Lung (tissue), 12 donors: ENCODE results near the gene LYSMD2. TPM values are rescaled to one million over a fixed set of nuclear protein-coding genes. Genes with fewer than 3 reads are reported as not detected.

Experiments
- ATAC-seq: fragments of 200-7000 bp; cut with Tn5 transposase; one replicate; pipeline ENCODE4 v1.9.1; 2020; ENCODE audit warnings: moderate number of reproducible peaks; ENCODE audit not compliant: insufficient read depth, low FRiP score
- DNase-seq, 3 donors: peaks; one replicate each; pipeline ENCODE4 v3.0.0-alpha.2; 2013 to 2017
- H3K27ac ChIP-seq, 2 donors: one replicate each; pipeline ENCODE4 v1.5.1; 2013; ENCODE audit warnings: mild to moderate bottlenecking in 2 of 2, moderate library complexity in 2 of 2, control low read depth in 1 of 2, inconsistent platforms in 1 of 2, low read depth in 1 of 2, low read length in 1 of 2
- H3K27me3 ChIP-seq, 3 donors: one replicate each; pipeline ENCODE4 v1.5.1; 2013; ENCODE audit warnings: low read length in 2 of 3; ENCODE audit not compliant: control insufficient read depth in 3 of 3, insufficient read depth in 3 of 3
- H3K36me3 ChIP-seq, 4 donors: one replicate each; pipeline ENCODE4 v1.5.1; 2013; ENCODE audit warnings: low read length in 4 of 4, mild to moderate bottlenecking in 1 of 4, moderate library complexity in 1 of 4; ENCODE audit not compliant: control insufficient read depth in 4 of 4, insufficient read depth in 4 of 4
- H3K4me1 ChIP-seq, 5 donors: one replicate each; pipeline ENCODE4 v1.5.1; 2013; ENCODE audit warnings: low read length in 5 of 5, mild to moderate bottlenecking in 2 of 5, moderate library complexity in 1 of 5; ENCODE audit not compliant: control insufficient read depth in 5 of 5, insufficient read depth in 5 of 5
- H3K4me3 ChIP-seq: one replicate; pipeline ENCODE4 v1.5.1; 2013; ENCODE audit warnings: mild to moderate bottlenecking, control low read depth, moderate library complexity
- H3K9ac ChIP-seq, 2 donors: one replicate each; pipeline ENCODE4 v1.5.1; 2013; ENCODE audit warnings: low read length in 2 of 2, control low read depth in 1 of 2; ENCODE audit not compliant: insufficient read depth in 1 of 2
- H3K9me3 ChIP-seq, 4 donors: one replicate each; pipeline ENCODE4 v1.5.1; 2013; ENCODE audit warnings: low read length in 3 of 4, mild to moderate bottlenecking in 1 of 4, moderate library complexity in 1 of 4; ENCODE audit not compliant: control insufficient read depth in 4 of 4, insufficient read depth in 3 of 4
- WGBS, 2 donors: extraction: QIAGEN DNeasy Blood & Tissue Kit; methylation state at CpG; one replicate each; pipeline ENCODE4 v1.1.7; 2013; 5-methylcytosine and 5-hydroxymethylcytosine counted together
- polyA plus RNA-seq, 2 donors: library from polyadenylated mRNA; stranded (reverse); fragments of 200-250 nt; gene quantifications; one replicate each; pipeline ENCODE4 v1.2.1, GENCODE V29; 2013
- total RNA-seq, 2 donors: library from RNA; depleted of rRNA in 1 of 2; stranded (reverse); fragments of >200 nt in 1 of 2; gene quantifications; one replicate each; pipeline ENCODE4 v1.2.1, GENCODE V29; 2014 to 2021
- TF ChIP-seq, protein P1 (sequence below): IDR thresholded peaks from 2 replicates; pipeline ENCODE4 v1.5.1; 2012; ENCODE audit warnings: mild to moderate bottlenecking; ENCODE audit errors: control extremely low read depth, extremely low read depth
- donor health status: control.
- donor health status: control.
- donor health status: Bipolar disorder and iron deficiency.
- donor health status: healthy.
- donor health status: DM: yes; HTN: yes; CAD: no.

Gene LYSMD2
- total and polyA plus RNA-seq, 4 donors: 8.1 to 17.4 (median 13.6) TPM

DNA sequence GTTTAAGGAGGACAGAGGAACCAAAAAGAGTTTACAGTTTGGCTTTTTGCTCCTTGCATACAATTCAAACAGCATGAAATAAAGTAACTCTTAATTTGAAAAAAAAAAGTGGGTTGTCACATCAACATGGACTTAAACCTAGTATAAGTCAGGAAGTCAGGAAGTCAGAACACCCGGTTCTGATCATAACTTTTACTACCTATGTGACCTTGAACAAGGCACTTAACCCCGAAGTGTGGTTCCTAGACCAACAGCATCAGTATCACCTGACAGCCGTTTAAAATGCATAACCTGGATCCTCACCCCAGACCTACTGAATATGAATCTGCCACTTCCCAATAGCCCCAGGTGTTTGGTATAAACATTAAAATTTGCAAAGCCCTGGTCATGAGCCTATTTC, 18.7 kb downstream of the LYSMD2 start:
- Histone ChIP-seq H3K27me3 (no peaks in the 10 kb centered on the region), H3K27ac (no peak overlapping the region), H3K36me3 (peaks cover 0 to 4% (median 0%) of the 10 kb centered on the region in 4 donors), H3K4me1 (no peaks in the 10 kb centered on the region), H3K4me3 (no peak overlapping the region), H3K9ac (no peak overlapping the region), H3K9me3 (no peaks in the 10 kb centered on the region)
- DNase-seq (no peak), ATAC-seq (no peak)
- WGBS, 2 donors: 78 to 86% methylated on average over 3 of the region's 3 CpGs
- TF ChIP-seq, protein P1, sequence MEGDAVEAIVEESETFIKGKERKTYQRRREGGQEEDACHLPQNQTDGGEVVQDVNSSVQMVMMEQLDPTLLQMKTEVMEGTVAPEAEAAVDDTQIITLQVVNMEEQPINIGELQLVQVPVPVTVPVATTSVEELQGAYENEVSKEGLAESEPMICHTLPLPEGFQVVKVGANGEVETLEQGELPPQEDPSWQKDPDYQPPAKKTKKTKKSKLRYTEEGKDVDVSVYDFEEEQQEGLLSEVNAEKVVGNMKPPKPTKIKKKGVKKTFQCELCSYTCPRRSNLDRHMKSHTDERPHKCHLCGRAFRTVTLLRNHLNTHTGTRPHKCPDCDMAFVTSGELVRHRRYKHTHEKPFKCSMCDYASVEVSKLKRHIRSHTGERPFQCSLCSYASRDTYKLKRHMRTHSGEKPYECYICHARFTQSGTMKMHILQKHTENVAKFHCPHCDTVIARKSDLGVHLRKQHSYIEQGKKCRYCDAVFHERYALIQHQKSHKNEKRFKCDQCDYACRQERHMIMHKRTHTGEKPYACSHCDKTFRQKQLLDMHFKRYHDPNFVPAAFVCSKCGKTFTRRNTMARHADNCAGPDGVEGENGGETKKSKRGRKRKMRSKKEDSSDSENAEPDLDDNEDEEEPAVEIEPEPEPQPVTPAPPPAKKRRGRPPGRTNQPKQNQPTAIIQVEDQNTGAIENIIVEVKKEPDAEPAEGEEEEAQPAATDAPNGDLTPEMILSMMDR: no peak

DNA sequence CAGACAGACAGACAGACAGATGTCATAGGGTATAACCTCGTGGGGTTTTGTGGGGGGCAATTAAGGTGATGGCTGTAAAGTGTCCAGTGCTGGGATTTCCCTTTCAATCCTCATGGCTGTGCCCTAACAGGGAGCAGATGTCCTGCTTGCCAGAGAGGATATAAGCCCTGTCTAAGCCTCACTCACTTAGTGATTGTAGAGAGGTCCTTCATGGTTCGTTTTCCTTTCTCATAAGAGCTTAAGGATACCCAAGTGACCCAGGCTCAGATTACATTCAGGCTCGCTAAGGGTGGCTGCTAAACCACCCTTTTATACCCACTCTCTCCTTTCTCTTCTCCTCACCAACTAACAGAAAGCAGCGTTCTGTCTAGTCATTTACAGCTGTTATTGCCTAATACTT, 19.2 kb downstream of the LYSMD2 start:
- no peak for DNase-seq
- ATAC-seq: no peak
- TF ChIP-seq, protein P1: no peak
- H3K27me3 ChIP-seq: no peaks in the 10 kb centered on the region
- no peak overlapping the region for H3K4me3 ChIP-seq
- no peak overlapping the region for H3K9ac ChIP-seq
- no peaks in the 10 kb centered on the region for H3K9me3 ChIP-seq
- H3K36me3 ChIP-seq: peaks cover 0 to 4% (median 0%) of the 10 kb centered on the region in 4 donors
- no peak overlapping the region for H3K27ac ChIP-seq
- no peaks in the 10 kb centered on the region for H3K4me1 ChIP-seq
- 60 to 72% methylated on average over 4 of the region's 4 CpGs for WGBS, 2 donors

DNA sequence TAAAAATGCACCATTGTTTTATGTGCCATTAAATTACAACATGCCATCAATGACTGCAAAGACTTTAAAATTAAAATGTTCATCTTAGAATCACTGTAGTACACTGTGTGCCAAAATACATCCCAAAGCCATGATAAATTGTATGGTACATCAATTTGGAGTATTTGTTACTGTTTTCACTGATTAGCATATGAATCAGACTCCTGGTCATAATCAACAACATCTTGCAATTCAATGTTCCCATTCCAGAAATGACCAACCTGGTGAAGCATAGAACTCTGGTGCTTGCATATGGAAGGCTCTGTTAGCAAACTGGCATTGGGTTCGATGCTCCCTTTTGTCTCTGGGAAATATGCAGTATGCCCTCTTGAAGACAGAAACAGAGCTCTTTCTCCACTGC, 22.5 kb downstream of the LYSMD2 start:
- H3K36me3 ChIP-seq: no peaks in the 10 kb centered on the region
- H3K9ac ChIP-seq: no peak overlapping the region
- H3K27ac ChIP-seq: no peak overlapping the region
- H3K27me3 ChIP-seq: no peaks in the 10 kb centered on the region
- H3K4me1 ChIP-seq: no peaks in the 10 kb centered on the region
- DNase-seq (no peak), ATAC-seq (no peak)
- H3K4me3 ChIP-seq: no peak overlapping the region
- no peaks in the 10 kb centered on the region for H3K9me3 ChIP-seq
- TF ChIP-seq, protein P1: no peak
- WGBS, 2 donors: 93 to 100% methylated on average over 1 of the region's 1 CpG

DNA sequence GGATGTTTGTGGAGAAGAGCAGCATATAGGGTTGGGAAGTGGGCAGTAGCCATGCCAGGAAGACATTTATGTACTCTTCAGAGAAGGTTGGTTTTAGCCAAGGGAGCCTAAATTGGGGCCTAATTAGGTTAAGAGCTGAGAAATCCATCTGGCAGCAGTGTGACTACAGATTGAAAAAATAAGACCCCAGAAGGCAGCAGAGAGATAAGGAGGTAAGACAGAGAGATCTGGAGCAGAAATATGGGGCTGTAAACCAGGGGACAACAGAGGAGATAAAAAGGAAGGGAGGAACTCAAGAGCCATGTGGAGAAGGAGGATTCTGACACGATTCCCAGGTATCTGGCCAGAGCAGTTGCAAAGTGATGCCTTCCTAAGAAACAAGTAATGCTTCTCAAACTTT, 23.3 kb downstream of the LYSMD2 start:
- ATAC-seq: no peak
- 79 to 81% methylated on average over 1 of the region's 1 CpG for WGBS, 2 donors
- TF ChIP-seq, protein P1: no peak
- no peak for DNase-seq
- Histone ChIP-seq H3K36me3 (no peaks in the 10 kb centered on the region), H3K9me3 (no peaks in the 10 kb centered on the region), H3K27ac (no peak overlapping the region), H3K27me3 (no peaks in the 10 kb centered on the region), H3K9ac (no peak overlapping the region), H3K4me1 (peaks cover 0 to under 1% (median 0%) of the 10 kb centered on the region in 5 donors), H3K4me3 (no peak overlapping the region)
